HepG2 (cell line): ENCODE measurements around the gene PAN3. TPM values are rescaled to one million over a fixed set of nuclear protein-coding genes. Genes with fewer than 3 reads are reported as not detected.

Experiments used
- ATAC-seq: fragments of 200-7000 bp; cut with Tn5 transposase; 3 replicates; pipeline ENCODE4 v1.9.1; 2020; ENCODE audit warnings: mild to moderate bottlenecking, moderate library complexity
- BruUV-seq: library from RNA; stranded (reverse); fragments of 400-500 nt; replicated peaks from 2 replicates; lab custom pipeline; 2021; lab: Mats Ljungman, UMichigan
- CTCF ChIA-PET: fragments of 300-600 bp; formaldehyde crosslinking; extraction: SDS; loops from one replicate; lab custom pipeline; 2021; ENCODE audit warnings: low total read pairs, inconsistent platforms, low intra/inter-chr PET ratio; lab: Yijun Ruan, JAX
- POLR2A ChIA-PET: fragments of 350-600 bp; sonication (Branson Sonifier 250); formaldehyde crosslinking; loops from one replicate; lab custom pipeline; 2020; ENCODE audit warnings: antibody characterized with exemption, inconsistent platforms; lab: Yijun Ruan, JAX
- DNase-seq: peaks from one replicate; pipeline ENCODE4 v3.0.0-alpha.2; 2015; ENCODE audit warnings: low spot score
- FAIRE-seq: peaks from 3 replicates; lab custom pipeline; 2011; peaks lifted over from hg19 to GRCh38; lab: Jason Lieb, UNC
- H2AFZ ChIP-seq: one replicate; pipeline ENCODE4 v1.6.1; 2011; ENCODE audit warnings: low read length, inconsistent platforms
- H3K27ac ChIP-seq: fragments of 300-600 bp; 3 replicates; pipeline ENCODE4 v1.8.0; 2011; ENCODE audit warnings: mixed run types, mild to moderate bottlenecking, mixed read lengths, low read length, inconsistent platforms; ENCODE audit not compliant: insufficient read depth; ENCODE audit errors: extremely low read length
- H3K27me3 ChIP-seq, 2 experiments: fragments of 200-600 bp in 1 of 2; 2 replicates in 1 of 2; 3 replicates in 1 of 2; pipeline versions ENCODE4 v1.6.0 to v1.8.0; 2011; ENCODE audit warnings: low read length in 2 of 2, mild to moderate bottlenecking in 2 of 2, moderate library complexity in 2 of 2, inconsistent platforms in 1 of 2; ENCODE audit not compliant: insufficient read depth in 2 of 2, control insufficient read depth in 1 of 2
- H3K36me3 ChIP-seq, 2 experiments: fragments of 200-600 bp in 1 of 2; replicated peaks in 1 of 2; 2 replicates in 1 of 2; 3 replicates in 1 of 2; pipeline versions ENCODE4 v1.5.1 to v1.8.0; 2011; ENCODE audit warnings: low read length in 2 of 2, inconsistent platforms in 1 of 2; ENCODE audit not compliant: insufficient read depth in 2 of 2, control insufficient read depth in 1 of 2
- H3K4me1 ChIP-seq: 2 replicates; pipeline ENCODE4 v1.5.1; 2012; ENCODE audit warnings: low read length, inconsistent platforms; ENCODE audit not compliant: insufficient read depth
- H3K4me2 ChIP-seq: 2 replicates; pipeline ENCODE4 v1.6.0; 2011; ENCODE audit warnings: low read depth, low read length, inconsistent platforms
- H3K4me3 ChIP-seq, 3 experiments: fragments of 200-600 bp in 1 of 3; sonication (generic), shearing (Covaris generic) in 1 of 3; replicated peaks in 1 of 3; 2 replicates each; pipeline ENCODE4 v1.5.1; 2011 to 2016; ENCODE audit warnings: low read length in 3 of 3, inconsistent platforms in 2 of 3, low read depth in 2 of 3, mild to moderate bottlenecking in 2 of 3, control low read depth in 1 of 3, mixed read lengths in 1 of 3; ENCODE audit not compliant: insufficient read depth in 1 of 3
- H3K79me2 ChIP-seq: one replicate; pipeline ENCODE4 v1.6.1; 2011; ENCODE audit warnings: low read length, inconsistent platforms; ENCODE audit not compliant: insufficient read depth
- H3K9ac ChIP-seq: 2 replicates; pipeline ENCODE4 v1.6.0; 2011; ENCODE audit warnings: mild to moderate bottlenecking, low read depth, low read length, inconsistent platforms; ENCODE audit not compliant: insufficient read depth
- H3K9me3 ChIP-seq: 2 replicates; pipeline ENCODE4 v1.5.1; 2012; ENCODE audit warnings: mild to moderate bottlenecking, low read length
- H4K20me1 ChIP-seq: 2 replicates; pipeline ENCODE4 v1.6.0; 2011; ENCODE audit warnings: inconsistent platforms, mild to moderate bottlenecking, low read length, moderate library complexity; ENCODE audit not compliant: insufficient read depth
- CBX5 ChIP-seq: sonication (generic); formaldehyde crosslinking; IDR thresholded peaks from 2 replicates; pipeline ENCODE4 v1.4.0; 2020; ENCODE audit warnings: missing genetic modification reagents, borderline replicate concordance
- CCAR2 ChIP-seq: fragments of 200-400 bp; formaldehyde crosslinking; optimal IDR thresholded peaks from 2 replicates; pipeline ENCODE3; 2018; ENCODE audit warnings: low read depth, mild to moderate bottlenecking, low read length, moderate library complexity
- GPN1 ChIP-seq: sonication (generic); formaldehyde crosslinking; IDR thresholded peaks from 2 replicates; pipeline ENCODE4 v1.5.1; 2020; ENCODE audit warnings: missing genetic modification reagents, borderline replicate concordance
- IRX3 ChIP-seq: sonication (generic); formaldehyde crosslinking; IDR thresholded peaks from 2 replicates; pipeline ENCODE4 v1.8.1; 2023; ENCODE audit warnings: mild to moderate bottlenecking, low read depth, missing genetic modification reagents, borderline replicate concordance
- MXI1 ChIP-seq: IDR thresholded peaks from 3 replicates; pipeline ENCODE4 v1.6.1; 2012; ENCODE audit warnings: low read depth, low read length, inconsistent platforms, borderline replicate concordance
- PRPF4 ChIP-seq: fragments of 200-400 bp; formaldehyde crosslinking; IDR thresholded peaks from 2 replicates; pipeline ENCODE4 v1.6.1; 2016; ENCODE audit warnings: low read length, low read depth; ENCODE audit not compliant: poor library complexity, severe bottlenecking
- SIN3A ChIP-seq: IDR thresholded peaks from 2 replicates; pipeline ENCODE4 v1.6.1; 2011; ENCODE audit warnings: low read depth, mild to moderate bottlenecking, control low read depth, low read length, borderline replicate concordance
- SMC3 ChIP-seq: IDR thresholded peaks from 2 replicates; pipeline ENCODE4 v1.6.1; 2011; ENCODE audit warnings: low read length, improper control_type of control experiment
- USF2 ChIP-seq, 2 experiments: sonication (generic) in 1 of 2; formaldehyde crosslinking in 1 of 2; IDR thresholded peaks; 2 replicates each; pipeline versions ENCODE4 v1.5.1 to v1.6.1; 2011 to 2020; ENCODE audit warnings: borderline replicate concordance in 1 of 2, low read depth in 1 of 2, low read length in 1 of 2, mild to moderate bottlenecking in 1 of 2, missing genetic modification reagents in 1 of 2, moderate library complexity in 1 of 2
- ZNF343 ChIP-seq: sonication (generic); formaldehyde crosslinking; IDR thresholded peaks from 2 replicates; pipeline ENCODE4 v1.4.0; 2020; ENCODE audit warnings: mild to moderate bottlenecking, missing genetic modification reagents
- ZNF501 ChIP-seq: sonication (generic); formaldehyde crosslinking; IDR thresholded peaks from 2 replicates; pipeline ENCODE4 v1.5.1; 2020; ENCODE audit warnings: mild to moderate bottlenecking, moderate library complexity, missing genetic modification reagents
- ZNF816 ChIP-seq: sonication (generic); formaldehyde crosslinking; IDR thresholded peaks from 2 replicates; pipeline ENCODE4 v1.8.0; 2022; ENCODE audit warnings: missing genetic modification reagents, mild to moderate bottlenecking, borderline replicate concordance
- ZNF850 ChIP-seq: sonication (generic); formaldehyde crosslinking; conservative IDR thresholded peaks from 2 replicates; pipeline ENCODE4 v1.9.0; 2021; ENCODE audit warnings: mild to moderate bottlenecking, missing genetic modification reagents
- in situ Hi-C: cut with HindIII; loops from 2 replicates; pipeline ENCODE4 v1.10.0; 2017; ENCODE audit warnings: low pct_unique_long_range_greater_than_20kb; ENCODE audit not compliant: extremely low pct_ligation_motif_present
- intact Hi-C: fragments of 100-400 bp; cut with micrococcal nuclease; formaldehyde crosslinking; loops from one replicate; pipeline ENCODE4 v1.10.0; 2022; ENCODE audit not compliant: unreplicated experiment
- polyA plus RNA-seq, 8 experiments: library from polyadenylated mRNA; depleted of rRNA in 3 of 8; stranded (reverse) in 7 of 8; unstranded in 1 of 8; fragments of >200 nt; fragmentation: Illumina TruSeq in 4 of 8; extraction: Trizol in 4 of 8; gene quantifications; 2 replicates each; pipeline versions ENCODE4 v1.2.1 to v1.2.3, GENCODE V29; 2011 to 2016; ENCODE audit warnings: low read depth in 4 of 8, missing spikeins in 1 of 8, mixed read lengths in 1 of 8; ENCODE audit not compliant: insufficient read depth in 1 of 8
- total RNA-seq, 5 experiments: library from RNA; depleted of rRNA; stranded (reverse); fragments of >200 nt; fragmentation: Illumina TruSeq; extraction: Trizol; gene quantifications; 2 replicates each; pipeline ENCODE4 v1.2.3, GENCODE V29; 2016; ENCODE audit warnings: low read depth in 1 of 5
- TF ChIP-seq, protein P1 (sequence below): sonication (generic); formaldehyde crosslinking; IDR thresholded peaks from 2 replicates; pipeline ENCODE4 v1.4.0; 2020; ENCODE audit warnings: missing genetic modification reagents
- TF ChIP-seq, protein P2 (sequence below): sonication (generic); formaldehyde crosslinking; IDR thresholded peaks from 2 replicates; pipeline ENCODE4 v1.8.0; 2022; ENCODE audit warnings: mild to moderate bottlenecking, missing genetic modification reagents, moderate library complexity

Gene PAN3
- total and polyA plus RNA-seq, 2 of the 13 experiments (the other 11 are each of a cell fraction or from before 2014, with no cell fraction given): 9.7 to 10.6 TPM

DNA sequence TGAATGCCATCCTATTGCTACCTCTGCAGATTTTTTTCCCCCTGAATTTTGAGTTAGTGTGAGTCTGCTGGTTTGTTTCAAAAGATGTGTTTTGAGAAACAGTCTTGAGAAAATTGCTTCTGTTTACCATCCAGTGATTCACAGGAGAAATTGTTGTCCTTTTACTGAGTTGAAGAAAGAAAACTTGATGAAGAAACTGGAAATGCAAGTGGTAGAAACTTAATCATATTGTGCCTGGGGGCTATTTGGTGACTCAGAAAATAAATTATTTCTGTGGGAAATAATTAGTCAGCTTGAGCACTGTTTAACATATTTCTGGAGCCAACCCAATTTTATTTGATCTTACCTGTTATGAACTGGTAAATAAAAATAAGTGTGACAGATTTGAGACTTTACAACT lies 35.4 kb downstream of the PAN3 start:
- Histone ChIP-seq H3K79me2 (peaks cover 2% of the 10 kb centered on the region), H3K9ac (no peak overlapping the region), H3K27me3 (no peaks in the 10 kb centered on the region), H4K20me1 (0 out of 2 replicates have a peak, but pooled peaks cover 4% of the 10 kb centered on the region), H3K4me2 (no peak overlapping the region), H2AFZ (no peak overlapping the region), H3K27ac (no peak overlapping the region), H3K4me3 (no peak overlapping the region), H3K4me1 (0 out of 2 replicates have a peak, but pooled peaks cover 8% of the 10 kb centered on the region), H3K36me3 (peaks cover 0 to 19% of the 10 kb centered on the region in 2 experiments; a peak in 4 of 5 replicates), H3K9me3 (no peaks in the 10 kb centered on the region)
- ChIA-PET POLR2A (no interaction called here), CTCF (no interaction called here)
- intact Hi-C loops: no loop called here
- no peak for DNase-seq
- BruUV-seq: no TSS peak
- in situ Hi-C loops: no loop called here
- TF ChIP-seq ZNF343 (CRISPR knock-in tag) (no peak), ZNF850 (no peak), IRX3 (CRISPR knock-in tag) (no peak), ZNF816 (CRISPR knock-in tag) (no peak), CCAR2 (no peak), SMC3 (no peak), PRPF4 (no peak), ZNF501 (CRISPR knock-in tag) (no peak), MXI1 (no peak), GPN1 (CRISPR knock-in tag) (no peak), CBX5 (CRISPR knock-in tag) (no peak), USF2 (IDR thresholded peaks at IDR 0.05; ENCODE audit: low read depth, low read length) (no peak), USF2 (CRISPR knock-in tag; IDR thresholded peaks at IDR 0.05; ENCODE audit: borderline replicate concordance) (no peak), SIN3A (no peak)
- TF ChIP-seq, protein P1, sequence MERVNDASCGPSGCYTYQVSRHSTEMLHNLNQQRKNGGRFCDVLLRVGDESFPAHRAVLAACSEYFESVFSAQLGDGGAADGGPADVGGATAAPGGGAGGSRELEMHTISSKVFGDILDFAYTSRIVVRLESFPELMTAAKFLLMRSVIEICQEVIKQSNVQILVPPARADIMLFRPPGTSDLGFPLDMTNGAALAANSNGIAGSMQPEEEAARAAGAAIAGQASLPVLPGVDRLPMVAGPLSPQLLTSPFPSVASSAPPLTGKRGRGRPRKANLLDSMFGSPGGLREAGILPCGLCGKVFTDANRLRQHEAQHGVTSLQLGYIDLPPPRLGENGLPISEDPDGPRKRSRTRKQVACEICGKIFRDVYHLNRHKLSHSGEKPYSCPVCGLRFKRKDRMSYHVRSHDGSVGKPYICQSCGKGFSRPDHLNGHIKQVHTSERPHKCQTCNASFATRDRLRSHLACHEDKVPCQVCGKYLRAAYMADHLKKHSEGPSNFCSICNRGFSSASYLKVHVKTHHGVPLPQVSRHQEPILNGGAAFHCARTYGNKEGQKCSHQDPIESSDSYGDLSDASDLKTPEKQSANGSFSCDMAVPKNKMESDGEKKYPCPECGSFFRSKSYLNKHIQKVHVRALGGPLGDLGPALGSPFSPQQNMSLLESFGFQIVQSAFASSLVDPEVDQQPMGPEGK (CRISPR knock-in tag): no peak
- TF ChIP-seq, protein P2, sequence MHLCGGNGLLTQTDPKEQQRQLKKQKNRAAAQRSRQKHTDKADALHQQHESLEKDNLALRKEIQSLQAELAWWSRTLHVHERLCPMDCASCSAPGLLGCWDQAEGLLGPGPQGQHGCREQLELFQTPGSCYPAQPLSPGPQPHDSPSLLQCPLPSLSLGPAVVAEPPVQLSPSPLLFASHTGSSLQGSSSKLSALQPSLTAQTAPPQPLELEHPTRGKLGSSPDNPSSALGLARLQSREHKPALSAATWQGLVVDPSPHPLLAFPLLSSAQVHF: no peak
- no peak for ATAC-seq
- FAIRE-seq: no peak
